NCI-H1930 (cell line): ENCODE measurements around the gene BUD31.
"Not testable (repeated sequence)": the region's sequence is repeated elsewhere in the genome, so short reads cannot be mapped to it uniquely, and the experiment has no call there.

Experiments used
- DNase-seq, 2 experiments: peaks; one replicate each; lab custom pipeline; 2025; lab: John Stamatoyannopoulos, UW

Gene BUD31

GRCh38 chr7:99380823-99381663, 27.7 kb upstream of the BUD31 start:
- DNase-seq = no peak

- DNase-seq = no peak
Measured at GRCh38 chr7:99381664-99382075, 27.1 kb upstream of the BUD31 start.

DNA sequence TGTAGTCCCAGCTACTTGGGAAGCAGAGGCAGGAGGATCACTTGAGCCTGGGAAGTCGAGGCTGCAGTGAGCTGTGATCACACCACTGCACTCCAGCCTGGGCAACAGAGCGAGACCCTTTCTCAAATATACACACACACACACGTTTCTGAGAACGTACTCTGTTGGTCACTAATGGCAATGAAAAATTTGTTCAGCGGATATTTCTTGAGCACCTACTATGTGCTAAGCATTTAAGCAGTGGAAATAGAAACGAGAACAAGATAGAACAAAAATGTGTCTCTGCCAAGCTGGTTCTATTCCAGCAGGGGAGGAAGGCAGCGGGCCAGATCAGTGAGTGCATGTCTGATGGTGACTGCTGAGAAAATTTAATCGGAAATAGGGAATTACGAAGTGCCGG, 25.6 kb upstream of the BUD31 start:
- no peak for DNase-seq

GRCh38 chr7:99383791-99384370, 24.9 kb upstream of the BUD31 start:
- no peak for DNase-seq

- DNase-seq = no peak
Measured at GRCh38 chr7:99384523-99384922, 24.2 kb upstream of the BUD31 start.

DNA sequence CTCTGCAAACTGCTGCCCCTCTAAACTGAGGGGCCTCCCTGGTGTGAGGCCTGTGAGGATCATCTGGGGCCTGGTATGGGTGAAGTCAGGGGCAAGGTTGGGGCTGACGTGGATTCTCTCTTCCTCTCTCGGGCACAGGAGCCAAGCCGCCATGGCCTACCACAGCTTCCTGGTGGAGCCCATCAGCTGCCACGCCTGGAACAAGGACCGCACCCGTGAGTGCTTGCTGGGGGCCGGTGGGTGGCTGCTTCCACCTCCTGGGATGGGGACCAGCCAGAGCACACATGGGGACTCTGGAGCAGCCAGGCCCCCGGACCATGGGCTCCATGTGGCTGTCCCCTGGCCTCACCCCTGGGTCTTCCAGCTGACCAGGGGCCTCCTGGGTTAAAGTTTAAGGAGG, 23.2 kb upstream of the BUD31 start:
- DNase-seq = no peak

DNA sequence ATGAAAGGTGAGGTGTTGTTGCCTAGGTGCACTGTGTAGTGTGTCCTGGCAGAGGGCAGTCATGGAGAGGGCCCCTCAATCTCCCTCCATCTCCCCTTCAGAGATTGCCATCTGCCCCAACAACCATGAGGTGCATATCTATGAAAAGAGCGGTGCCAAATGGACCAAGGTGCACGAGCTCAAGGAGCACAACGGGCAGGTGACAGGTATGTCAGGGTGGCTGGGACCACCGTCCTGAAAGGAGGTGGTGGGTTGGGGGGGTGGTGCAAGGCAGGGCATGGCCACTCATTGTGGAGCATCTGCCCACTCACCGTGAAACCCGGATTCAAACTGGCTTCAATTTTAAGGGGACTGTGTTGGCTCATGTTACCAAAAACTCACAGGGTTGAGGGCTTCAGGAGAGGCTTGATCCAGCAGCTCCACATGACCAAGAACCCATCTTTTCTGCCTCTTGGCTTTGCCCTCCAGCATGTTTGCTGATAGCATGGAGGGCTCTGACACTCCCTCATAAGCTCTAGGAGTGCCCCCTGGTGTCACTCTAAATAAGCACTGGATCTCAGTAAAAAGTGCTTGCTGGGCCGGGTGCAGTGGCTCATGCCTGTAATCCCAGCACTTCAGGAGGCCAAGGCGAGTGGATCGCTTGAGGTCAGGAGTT, 22.1 kb upstream of the BUD31 start:
- DNase-seq = no peak

GRCh38 chr7:99387239-99387635, 21.5 kb upstream of the BUD31 start:
- not testable (repeated sequence) for DNase-seq

- DNase-seq = no peak
Measured at GRCh38 chr7:99387912-99388311, 20.9 kb upstream of the BUD31 start.

- DNase-seq = no peak
Measured at GRCh38 chr7:99389772-99390171, 19.0 kb upstream of the BUD31 start.

DNA sequence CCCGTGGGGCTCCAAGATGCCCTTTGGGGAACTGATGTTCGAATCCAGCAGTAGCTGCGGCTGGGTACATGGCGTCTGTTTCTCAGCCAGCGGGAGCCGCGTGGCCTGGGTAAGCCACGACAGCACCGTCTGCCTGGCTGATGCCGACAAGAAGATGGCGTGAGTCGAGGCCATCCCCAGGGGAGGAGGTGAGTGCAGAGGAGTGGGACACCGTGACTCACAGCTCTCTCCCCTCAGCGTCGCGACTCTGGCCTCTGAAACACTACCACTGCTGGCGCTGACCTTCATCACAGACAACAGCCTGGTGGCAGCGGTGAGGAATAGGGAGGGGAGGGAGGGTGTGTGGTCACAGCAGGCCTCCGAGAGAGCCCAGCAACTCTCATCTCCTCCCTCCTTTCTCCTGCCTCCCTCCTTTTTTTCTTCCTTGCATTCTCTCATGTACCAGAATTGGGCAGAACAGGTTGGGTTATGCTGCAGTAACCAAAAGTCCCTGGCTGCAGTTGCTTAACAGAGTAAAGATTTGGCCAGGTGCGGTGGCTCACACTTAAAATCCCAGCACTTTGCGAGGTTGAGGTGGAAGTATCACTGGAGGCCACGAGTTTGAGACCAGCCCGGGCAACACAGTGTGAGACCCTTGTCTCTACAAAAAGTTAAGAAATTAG, 17.7 kb upstream of the BUD31 start:
- no peak for DNase-seq

DNA sequence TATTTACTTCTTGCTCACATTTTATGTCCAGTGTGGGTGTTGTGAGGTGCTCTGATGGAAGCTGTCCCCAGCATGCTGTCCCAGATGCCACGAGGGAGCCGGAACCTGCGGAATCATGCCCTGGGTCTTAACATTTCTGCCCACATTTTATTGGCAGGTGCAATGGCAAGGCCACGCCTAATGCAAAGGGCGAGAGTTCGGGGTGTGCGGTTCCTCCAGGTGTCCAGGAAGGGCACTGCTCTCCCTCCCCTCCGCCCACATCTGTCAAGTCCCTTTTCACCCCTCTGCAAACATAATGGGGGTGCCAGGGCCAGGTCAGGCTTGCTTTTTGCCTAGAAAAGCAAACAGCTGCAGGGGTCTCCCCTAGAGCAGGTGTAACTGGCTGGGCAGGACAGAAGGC, 16.7 kb upstream of the BUD31 start:
- DNase-seq = no peak

- DNase-seq = peak; percentile 89
Measured at GRCh38 chr7:99392659-99393354, 16.0 kb upstream of the BUD31 start.

- no peak for DNase-seq
Measured at GRCh38 chr7:99393355-99394187, 15.2 kb upstream of the BUD31 start.

DNA sequence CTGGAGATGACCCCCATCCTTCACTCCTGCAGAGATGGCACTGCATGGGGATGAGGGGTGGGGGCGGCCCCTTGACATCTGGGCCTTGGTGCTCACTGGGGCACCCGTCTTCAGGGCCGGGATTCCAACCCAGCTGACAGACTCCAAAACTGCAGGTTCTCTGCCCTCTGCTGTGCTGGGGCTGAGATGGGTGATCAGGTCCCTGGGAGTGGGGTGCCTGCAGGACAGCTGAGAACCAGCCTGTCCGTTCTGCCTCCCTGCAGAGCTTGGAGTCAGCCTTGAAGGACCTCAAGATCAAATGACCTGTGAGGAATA, 14.6 kb upstream of the BUD31 start:
- DNase-seq = no peak

GRCh38 chr7:99395616-99396327, 13.0 kb upstream of the BUD31 start:
- no peak for DNase-seq

DNA sequence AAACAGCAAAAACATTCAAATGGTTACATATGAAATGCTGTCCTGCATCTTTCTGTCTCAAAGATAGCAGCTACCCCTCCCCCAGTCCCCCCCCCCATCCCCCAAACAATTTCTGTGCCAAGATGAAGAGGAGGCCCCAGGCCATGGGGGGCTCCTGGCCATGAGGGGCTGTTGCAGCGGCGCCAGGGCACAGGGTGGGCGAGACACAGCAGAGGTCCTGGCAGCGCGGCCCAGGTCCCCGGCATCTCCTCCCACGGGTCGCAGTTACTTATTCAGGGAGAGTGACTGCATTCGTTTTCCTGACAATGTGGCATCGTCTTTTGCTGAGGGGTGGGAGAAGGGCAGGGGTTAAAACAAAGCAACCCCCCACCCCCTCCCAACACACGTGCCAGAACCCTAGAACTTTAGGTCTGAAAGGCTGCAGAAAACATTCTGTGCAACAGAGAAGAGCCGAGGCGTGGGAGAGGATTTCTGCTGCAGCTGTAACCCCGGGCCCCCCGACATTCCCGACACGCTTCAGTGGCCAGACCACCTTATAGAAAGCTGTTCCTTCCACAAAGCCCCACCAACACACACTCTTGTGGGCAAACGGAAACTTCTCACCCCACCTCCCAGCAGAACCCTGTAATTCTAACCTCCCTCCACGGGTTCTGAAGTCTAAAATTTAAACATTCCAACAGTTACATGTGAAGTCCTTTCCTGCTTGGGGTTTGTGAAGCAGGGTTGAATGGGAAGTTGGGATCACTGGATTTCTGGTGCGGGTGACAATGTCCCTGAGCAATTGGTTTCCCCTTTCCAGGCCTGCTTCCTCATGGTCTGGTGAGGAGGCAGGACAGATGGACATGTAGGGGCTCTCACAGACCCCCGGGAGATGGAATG, 12.1 kb upstream of the BUD31 start:
- DNase-seq = no peak

- no peak for DNase-seq
Measured at GRCh38 chr7:99397297-99397983, 11.3 kb upstream of the BUD31 start.

DNA sequence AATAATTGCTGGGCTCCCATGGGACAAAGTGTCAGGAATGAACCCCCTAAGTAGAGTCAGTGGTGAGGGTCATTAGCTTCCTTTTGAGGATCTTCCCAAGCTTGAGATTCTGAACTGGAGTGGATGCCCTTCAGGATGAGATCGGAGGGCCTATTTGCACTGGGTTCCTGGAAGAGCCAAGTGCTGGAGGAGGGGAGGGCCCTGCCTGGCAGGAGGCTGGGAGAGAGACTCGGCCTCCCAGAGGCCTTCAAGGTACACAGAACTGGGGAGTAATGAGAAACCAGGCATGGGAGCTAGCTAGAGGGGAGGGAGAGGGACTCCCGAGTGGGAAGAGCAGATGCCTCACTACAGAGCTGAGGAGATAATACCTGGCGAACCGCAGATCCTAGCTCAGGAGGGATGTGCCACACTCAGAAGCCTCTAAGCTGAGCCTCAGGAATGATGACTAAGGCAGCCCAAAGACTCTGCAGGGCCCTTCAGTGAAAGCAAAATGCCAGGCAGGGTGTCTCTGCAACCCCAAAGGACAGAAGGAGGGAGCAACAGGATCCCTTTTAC, 9.8 kb upstream of the BUD31 start:
- no peak for DNase-seq
